ENCODE results near the gene RAB29.

DNA sequence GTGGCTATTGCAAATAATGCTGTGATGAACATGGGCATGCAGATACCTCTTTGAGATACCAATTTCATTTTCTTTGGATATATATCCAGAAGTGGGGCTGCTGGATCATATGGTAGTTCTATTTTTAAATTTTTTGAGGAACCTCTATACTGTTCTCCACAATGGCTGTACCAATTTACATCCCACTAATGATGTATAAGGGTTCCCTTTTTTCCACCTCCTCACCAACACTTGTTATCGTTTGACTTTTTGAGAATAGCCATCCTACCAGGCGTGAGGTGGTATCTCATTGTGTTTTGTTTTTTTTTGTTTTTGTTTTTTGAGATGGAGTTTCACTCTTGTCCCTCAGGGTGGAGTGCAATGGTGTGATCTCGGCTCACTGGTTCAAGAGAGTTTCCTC lies 18.7 kb downstream of the RAB29 start:
- TF ChIP-seq, protein P1, sequence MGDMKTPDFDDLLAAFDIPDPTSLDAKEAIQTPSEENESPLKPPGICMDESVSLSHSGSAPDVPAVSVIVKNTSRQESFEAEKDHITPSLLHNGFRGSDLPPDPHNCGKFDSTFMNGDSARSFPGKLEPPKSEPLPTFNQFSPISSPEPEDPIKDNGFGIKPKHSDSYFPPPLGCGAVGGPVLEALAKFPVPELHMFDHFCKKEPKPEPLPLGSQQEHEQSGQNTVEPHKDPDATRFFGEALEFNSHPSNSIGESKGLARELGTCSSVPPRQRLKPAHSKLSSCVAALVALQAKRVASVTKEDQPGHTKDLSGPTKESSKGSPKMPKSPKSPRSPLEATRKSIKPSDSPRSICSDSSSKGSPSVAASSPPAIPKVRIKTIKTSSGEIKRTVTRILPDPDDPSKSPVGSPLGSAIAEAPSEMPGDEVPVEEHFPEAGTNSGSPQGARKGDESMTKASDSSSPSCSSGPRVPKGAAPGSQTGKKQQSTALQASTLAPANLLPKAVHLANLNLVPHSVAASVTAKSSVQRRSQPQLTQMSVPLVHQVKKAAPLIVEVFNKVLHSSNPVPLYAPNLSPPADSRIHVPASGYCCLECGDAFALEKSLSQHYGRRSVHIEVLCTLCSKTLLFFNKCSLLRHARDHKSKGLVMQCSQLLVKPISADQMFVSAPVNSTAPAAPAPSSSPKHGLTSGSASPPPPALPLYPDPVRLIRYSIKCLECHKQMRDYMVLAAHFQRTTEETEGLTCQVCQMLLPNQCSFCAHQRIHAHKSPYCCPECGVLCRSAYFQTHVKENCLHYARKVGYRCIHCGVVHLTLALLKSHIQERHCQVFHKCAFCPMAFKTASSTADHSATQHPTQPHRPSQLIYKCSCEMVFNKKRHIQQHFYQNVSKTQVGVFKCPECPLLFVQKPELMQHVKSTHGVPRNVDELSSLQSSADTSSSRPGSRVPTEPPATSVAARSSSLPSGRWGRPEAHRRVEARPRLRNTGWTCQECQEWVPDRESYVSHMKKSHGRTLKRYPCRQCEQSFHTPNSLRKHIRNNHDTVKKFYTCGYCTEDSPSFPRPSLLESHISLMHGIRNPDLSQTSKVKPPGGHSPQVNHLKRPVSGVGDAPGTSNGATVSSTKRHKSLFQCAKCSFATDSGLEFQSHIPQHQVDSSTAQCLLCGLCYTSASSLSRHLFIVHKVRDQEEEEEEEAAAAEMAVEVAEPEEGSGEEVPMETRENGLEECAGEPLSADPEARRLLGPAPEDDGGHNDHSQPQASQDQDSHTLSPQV (IDR thresholded peaks at IDR 0.05), result no peak
- TF ChIP-seq MYBL2 (IDR thresholded peaks at IDR 0.05; ENCODE audit: low read depth) (no peak), MYBL2 (CRISPR knock-in tag; IDR thresholded peaks at IDR 0.05; ENCODE audit: borderline replicate concordance) (no peak), POLR2A (conservative IDR thresholded peaks at IDR 0.05) (no peak), SMARCB1 (IDR thresholded peaks at IDR 0.05; ENCODE audit: insufficient read length, low read depth) (no peak)
- TF ChIP-seq, protein P2, sequence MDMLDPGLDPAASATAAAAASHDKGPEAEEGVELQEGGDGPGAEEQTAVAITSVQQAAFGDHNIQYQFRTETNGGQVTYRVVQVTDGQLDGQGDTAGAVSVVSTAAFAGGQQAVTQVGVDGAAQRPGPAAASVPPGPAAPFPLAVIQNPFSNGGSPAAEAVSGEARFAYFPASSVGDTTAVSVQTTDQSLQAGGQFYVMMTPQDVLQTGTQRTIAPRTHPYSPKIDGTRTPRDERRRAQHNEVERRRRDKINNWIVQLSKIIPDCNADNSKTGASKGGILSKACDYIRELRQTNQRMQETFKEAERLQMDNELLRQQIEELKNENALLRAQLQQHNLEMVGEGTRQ (CRISPR knock-in tag; IDR thresholded peaks at IDR 0.05), result no peak
- TF ChIP-seq, protein P3, sequence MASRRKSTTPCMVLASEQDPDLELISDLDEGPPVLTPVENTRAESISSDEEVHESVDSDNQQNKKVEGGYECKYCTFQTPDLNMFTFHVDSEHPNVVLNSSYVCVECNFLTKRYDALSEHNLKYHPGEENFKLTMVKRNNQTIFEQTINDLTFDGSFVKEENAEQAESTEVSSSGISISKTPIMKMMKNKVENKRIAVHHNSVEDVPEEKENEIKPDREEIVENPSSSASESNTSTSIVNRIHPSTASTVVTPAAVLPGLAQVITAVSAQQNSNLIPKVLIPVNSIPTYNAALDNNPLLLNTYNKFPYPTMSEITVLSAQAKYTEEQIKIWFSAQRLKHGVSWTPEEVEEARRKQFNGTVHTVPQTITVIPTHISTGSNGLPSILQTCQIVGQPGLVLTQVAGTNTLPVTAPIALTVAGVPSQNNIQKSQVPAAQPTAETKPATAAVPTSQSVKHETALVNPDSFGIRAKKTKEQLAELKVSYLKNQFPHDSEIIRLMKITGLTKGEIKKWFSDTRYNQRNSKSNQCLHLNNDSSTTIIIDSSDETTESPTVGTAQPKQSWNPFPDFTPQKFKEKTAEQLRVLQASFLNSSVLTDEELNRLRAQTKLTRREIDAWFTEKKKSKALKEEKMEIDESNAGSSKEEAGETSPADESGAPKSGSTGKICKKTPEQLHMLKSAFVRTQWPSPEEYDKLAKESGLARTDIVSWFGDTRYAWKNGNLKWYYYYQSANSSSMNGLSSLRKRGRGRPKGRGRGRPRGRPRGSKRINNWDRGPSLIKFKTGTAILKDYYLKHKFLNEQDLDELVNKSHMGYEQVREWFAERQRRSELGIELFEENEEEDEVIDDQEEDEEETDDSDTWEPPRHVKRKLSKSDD (conservative IDR thresholded peaks at IDR 0.05; ENCODE audit: low read length), result no peak

Data from K562 (cell line).